Raji (cell line): Measurements from ENCODE around the gene CD8B.

Experiments
- POLR2A ChIP-seq: IDR thresholded peaks from 2 replicates; pipeline ENCODE4 v1.6.1; 2011; ENCODE audit warnings: low read depth, low read length, control low read depth; ENCODE audit not compliant: insufficient read depth

The CD8B gene

DNA sequence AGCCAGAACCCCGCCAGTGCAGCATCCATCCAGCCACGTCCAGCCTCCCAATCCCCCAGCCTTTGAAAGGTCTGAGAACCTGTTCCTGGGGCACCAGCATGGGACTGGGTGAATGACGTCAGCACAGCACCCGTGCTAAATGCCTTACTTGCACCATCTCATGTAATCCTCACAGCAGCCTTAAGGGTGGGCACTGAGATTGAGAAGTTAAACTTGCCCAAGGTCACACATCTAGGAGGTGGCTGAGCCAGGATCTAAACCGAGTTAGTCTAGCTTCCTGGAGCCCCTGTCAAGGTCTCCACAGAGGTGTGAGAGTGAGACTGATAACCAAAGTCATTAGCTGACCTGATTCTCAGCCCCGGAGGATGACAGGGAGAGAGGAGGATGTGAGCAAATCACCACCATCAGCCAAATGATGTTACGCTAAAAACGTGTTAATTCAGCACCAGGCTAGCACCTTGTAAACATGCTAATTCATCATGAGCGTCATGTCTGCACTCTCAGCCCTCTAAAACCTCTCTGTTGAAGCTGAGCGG lies 75.6 kb downstream of the CD8B start:
- TF ChIP-seq POLR2A, result no peak

DNA sequence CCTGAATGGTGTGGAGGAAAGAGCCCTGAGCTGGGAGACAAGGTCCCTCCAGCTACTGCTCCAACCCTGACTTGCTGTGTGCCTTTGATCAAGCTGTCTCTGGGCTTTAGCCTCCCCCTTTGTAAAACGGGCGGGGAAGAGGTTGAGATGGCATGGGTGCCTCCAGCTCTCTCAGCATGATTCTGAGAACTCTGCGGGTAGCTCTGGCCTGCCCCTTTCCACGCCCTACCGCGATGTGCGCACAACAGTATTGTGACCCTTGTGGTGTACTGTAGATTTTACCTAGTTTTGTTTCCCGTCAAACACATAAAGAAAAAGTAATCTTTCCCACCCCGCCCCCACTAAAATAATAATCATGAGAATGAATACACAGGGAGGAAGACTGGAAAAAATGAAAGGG lies 76.2 kb downstream of the CD8B start:
- no peak for TF ChIP-seq POLR2A

DNA sequence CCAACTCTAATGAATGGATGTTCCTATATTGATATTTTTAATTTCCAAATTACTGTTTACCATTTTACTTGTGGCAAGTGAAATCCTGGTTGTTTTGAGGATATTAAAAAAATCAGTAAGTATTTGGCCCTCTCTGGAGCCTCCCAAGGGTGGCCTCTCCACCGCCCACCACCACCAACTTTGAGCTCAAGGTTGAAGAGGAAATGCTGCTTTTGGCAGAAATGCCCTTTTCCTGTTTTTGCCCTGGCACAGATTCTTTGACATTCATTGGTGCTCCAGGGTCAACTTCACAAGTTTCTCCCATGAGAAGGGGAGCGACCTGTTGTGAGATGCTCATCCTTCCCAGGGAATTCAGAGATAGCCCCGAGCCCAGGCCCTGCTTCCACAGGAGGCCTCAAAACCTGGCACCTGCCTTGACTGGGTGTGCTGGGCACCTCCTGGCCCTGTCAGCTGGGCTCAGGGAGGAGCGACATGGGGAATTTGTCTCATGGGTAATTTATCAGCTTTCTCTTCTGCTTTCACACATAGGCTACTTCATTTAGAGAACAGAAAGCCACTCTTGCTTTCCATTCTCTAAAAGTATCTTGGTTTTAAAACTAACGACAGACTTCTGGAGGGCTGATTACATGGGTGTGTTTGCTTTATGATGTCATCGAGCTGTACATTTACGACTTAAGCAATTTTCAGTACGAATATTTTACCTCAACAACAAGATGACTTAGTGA lies 77.9 kb downstream of the CD8B start:
- TF ChIP-seq POLR2A, result no peak

DNA sequence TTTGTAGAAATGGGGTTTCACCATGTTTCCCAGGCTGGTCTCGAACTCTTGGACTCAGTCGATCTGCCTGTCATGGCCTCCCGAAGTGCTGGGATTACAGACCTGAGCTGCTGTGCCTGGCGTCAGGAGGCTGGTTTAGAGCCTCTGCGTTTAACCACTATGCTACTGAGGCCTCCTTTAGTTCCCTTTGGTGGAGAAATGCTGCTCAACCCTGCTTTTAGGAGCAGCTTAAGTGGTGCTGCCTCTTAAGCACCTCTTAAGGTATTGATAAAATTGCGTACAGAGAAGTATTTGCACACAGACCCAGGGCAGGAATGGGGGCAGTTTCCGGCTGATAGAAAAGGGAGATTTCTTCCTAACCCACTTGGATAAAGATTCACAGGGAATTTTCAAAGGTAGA lies 78.9 kb downstream of the CD8B start:
- no peak for TF ChIP-seq POLR2A

DNA sequence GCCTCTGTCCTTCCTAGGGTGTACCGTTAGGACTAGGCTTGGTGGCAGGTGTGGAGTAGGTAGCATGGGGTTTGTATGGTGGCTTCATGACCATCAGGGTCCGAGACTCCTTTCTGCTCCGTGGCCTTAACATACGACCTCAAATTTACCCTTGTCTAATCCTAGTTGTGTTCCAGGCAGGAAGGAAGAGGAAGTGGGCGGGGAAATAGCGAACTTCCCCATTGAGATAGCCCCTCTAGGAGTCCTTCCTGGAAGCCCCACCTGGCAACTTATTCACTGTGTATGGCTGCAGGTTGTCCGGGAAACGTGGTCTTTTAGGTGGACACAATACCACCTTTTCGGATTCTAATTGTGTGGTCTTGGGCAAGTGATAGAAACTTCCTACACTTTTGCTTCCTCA lies 80.3 kb downstream of the CD8B start:
- no peak for TF ChIP-seq POLR2A

DNA sequence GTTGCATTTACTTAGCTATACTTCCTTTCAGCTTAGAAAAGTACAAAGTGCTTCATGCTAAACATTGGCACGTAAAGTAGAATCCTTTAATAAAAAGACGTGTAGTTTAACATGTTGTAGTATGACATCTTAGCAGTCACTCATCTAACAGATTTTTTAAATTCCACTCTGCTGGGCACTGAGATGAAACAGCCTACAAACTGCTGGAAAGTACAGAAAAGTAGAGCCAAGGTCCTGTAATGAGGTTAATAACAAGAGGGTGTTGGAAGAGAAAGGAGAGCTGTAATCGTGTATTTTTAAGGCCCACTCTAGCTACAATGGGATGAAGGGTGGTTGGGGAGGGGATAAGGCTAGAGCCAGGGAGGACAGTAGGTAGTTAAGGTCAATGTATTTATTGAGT lies 81.7 kb downstream of the CD8B start:
- no peak for TF ChIP-seq POLR2A

DNA sequence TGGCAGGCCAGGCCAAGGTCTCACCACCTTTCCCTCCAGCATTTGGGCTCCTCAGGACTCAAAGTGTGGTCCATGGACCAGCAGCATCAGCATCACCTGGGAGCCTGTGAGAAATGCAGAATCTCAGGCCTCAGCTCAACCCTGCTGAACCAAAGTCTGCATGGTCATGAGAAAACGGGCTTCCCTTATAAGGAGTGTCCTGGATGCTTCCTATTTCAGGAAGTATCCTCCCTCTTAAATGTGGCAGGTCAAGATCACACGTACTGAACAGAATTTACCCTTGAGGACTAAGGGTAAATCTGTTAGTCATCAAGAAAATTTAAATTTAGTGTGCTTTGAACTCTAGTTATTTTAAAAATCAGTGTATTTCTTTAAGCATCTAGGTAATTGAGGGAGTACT lies 82.7 kb downstream of the CD8B start:
- TF ChIP-seq POLR2A, result no peak

DNA sequence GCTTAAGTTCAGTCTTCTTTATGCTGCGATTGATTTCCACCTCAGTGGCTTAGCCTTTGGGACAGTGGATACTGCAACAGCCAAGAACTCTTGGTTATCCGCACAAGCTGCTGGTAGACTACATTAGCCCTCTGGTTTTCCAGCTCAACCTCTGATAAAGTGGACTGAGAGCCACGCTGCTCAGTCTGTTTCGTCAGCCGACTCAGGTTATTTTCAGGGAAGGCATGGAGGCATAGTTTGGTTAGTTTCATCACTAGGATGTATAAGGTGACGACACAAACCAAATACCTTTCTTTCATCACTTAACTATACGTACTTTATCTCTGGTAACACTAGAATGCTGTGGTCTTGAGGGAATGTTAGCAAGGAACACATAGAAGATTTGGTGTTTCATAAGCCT lies 85.2 kb downstream of the CD8B start:
- no peak for TF ChIP-seq POLR2A

DNA sequence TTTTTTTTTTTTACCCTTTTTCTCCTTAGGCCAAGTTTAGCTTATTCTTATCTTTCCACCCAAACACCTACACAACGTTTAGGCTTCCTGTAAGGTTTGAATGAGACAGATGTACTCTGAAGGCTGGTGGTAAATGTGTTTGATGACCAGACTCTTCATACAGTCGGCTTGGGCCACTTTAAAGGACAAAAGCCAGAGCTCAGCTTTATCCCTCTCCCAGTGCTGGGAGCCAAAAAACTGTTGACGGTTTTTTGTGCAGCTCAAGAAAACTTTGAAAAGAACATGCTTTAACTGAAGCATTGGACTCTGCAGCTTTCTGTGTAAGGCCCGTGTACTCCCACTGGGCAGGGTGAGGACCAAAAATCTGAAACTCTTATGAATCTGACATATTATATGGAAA lies 86.3 kb downstream of the CD8B start:
- no peak for TF ChIP-seq POLR2A

DNA sequence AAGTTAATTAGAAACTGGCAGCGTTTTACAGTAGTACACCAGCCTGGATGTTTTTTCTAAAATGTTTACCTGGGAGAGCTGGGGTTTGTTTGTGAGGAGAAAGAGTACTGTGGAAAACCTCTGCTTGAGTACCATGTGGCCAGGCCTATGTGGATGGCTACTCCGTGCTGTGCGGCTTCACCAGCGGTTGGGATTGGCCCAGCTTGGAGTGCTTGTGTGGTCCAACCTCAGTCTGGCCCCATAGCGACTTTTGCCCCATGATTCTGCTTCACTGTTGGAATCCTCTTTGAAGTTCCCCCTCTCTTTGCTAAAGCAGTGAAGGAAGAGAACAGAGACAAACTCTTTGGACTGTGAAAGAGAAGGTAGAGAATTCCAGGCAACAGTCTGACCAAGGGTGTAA lies 86.8 kb downstream of the CD8B start:
- TF ChIP-seq POLR2A, result no peak

DNA sequence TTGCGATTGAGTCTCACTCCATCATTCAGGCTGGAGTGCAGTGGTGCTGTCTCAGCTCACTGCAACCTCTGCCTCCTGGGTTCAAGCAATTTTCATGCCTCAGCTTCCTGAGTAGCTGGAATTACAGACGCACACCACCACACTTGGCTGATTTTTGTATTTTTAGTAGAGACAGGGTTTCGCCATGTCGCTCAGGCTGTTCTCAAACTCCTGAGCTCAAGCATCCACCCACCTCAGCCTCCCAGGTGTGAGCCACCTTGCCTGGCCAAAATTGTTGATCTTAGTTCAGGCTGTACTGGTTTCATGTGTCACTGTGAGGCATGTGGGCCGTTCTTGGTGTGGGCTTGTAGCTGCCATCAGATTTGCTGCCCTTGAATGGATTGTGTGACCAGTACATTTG lies 89.1 kb downstream of the CD8B start:
- TF ChIP-seq POLR2A, result no peak

DNA sequence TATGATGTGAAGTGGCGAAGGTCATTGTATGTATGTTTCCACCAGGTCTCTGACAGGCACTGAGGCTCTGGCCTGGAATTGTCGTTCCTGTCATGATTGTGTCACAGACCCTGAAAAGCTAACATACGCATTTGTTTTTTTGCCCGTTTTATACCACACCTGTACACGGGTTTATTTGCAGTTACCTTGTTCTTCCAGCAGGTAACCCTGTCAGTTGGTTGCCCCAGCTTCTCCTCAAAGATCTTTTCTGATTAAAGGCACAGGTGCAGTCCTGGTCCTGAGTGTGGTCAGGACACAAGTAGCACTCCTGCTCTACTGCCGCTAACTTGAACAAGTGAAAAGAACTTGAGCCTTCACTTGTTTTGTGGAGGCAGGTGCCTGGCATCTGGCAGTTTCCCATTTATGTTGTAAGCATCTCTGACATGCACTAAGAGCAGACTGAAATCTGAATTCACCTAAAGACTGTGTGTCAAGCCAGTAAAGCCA lies 90.8 kb downstream of the CD8B start:
- TF ChIP-seq POLR2A, result no peak

DNA sequence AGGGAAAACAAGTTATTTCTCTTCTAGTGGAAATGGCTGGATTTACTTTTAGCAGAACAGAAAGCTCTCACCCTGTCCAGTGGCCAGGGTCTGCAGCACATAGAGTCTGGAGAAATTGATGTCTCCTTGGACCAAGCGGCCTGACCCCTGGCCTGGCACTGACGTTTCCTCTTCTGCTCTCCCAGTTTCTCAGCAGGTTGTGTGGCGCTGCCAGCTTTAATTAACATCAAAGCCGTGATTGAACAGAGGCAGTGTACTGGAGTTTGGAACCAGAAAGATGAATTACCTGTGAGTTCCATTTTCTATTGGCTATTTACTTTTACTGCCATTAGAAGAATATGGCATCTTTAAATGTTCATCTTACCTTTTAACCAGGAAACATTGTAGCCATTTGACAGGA lies 91.8 kb downstream of the CD8B start:
- no peak for TF ChIP-seq POLR2A

DNA sequence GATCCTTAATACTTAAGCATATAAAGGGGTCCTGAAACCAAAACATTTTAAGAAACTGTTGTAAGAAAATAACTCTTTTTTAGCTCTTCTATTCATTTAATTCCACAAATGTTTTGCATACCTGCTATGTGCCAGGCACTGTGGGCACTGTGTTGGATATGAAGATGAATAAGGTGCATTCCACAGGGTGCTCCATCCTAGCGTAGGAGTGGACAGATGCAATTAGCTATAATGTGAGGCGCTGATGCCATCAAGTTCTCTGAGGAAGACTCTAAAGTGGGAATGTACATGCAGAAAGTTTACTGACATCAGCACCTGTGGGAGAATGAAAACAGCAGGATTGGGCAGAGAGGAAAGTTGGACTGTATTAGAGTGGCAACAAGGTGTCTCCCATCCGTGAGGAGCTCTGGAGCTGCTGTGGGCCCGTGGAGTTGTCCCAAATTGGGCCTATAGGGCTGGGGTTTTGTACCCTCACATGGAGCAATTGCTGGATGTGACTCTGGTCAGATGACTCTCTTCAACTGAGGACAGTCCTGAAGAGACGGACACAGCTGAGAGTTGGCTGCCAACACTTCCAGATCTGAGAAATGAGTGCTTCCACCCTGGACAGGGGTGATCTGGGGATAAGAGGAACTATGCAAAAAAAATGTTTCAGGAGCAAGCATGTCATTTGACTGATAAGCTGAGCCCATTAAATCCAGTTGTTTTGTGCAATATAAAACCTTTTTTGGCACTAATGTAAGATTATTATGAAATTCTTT lies 93.3 kb downstream of the CD8B start:
- TF ChIP-seq POLR2A, result no peak
